ENCODE data around the gene IMMP2L.
"Not testable (repeated sequence)": the region's sequence is repeated elsewhere in the genome, so short reads cannot be mapped to it uniquely, and the experiment has no call there.

The IMMP2L gene

GRCh38 chr7:111094419-111094818, 467.9 kb downstream of the IMMP2L start:
- no peak for DNase-seq

- DNase-seq: no peak
Observed at GRCh38 chr7:111093496-111093895, 468.8 kb downstream of the IMMP2L start.

GRCh38 chr7:111092406-111093236, 469.7 kb downstream of the IMMP2L start:
- DNase-seq: no peak

GRCh38 chr7:111091593-111092358, 470.5 kb downstream of the IMMP2L start:
- DNase-seq: peak; percentile 82

- peak; percentile 54 for DNase-seq
Observed at GRCh38 chr7:111090846-111091245, 471.4 kb downstream of the IMMP2L start, which contains the start of gene LRRN3. Gene LRRN3 (plus strand): TSS chr7:111091127. CDS start chr7:111122773, 31,646 bp downstream.

- DNase-seq: peak; percentile 47
Observed at GRCh38 chr7:111089822-111090426, 472.4 kb downstream of the IMMP2L start.

GRCh38 chr7:111088328-111088727, 474.0 kb downstream of the IMMP2L start:
- no peak for DNase-seq

GRCh38 chr7:111086532-111086931, 475.8 kb downstream of the IMMP2L start:
- DNase-seq: no peak

- no peak for DNase-seq
Observed at GRCh38 chr7:111085356-111085755, 476.9 kb downstream of the IMMP2L start.

GRCh38 chr7:111083413-111083812, 478.9 kb downstream of the IMMP2L start:
- no peak for DNase-seq

- no peak for DNase-seq
Observed at GRCh38 chr7:111082351-111082750, 479.9 kb downstream of the IMMP2L start.

- DNase-seq: no peak
Observed at GRCh38 chr7:111081546-111082267, 480.6 kb downstream of the IMMP2L start.

- DNase-seq: no peak
Observed at GRCh38 chr7:111080495-111081105, 481.7 kb downstream of the IMMP2L start.

GRCh38 chr7:111077001-111077400, 485.3 kb downstream of the IMMP2L start:
- DNase-seq: no peak

- no peak for DNase-seq
Observed at GRCh38 chr7:111076205-111076604, 486.1 kb downstream of the IMMP2L start.

- DNase-seq: no peak
Observed at GRCh38 chr7:111075498-111075897, 486.8 kb downstream of the IMMP2L start.

GRCh38 chr7:111074748-111075146, 487.5 kb downstream of the IMMP2L start:
- DNase-seq: no peak

- no peak for DNase-seq
Observed at GRCh38 chr7:111074071-111074747, 488.1 kb downstream of the IMMP2L start.

- DNase-seq: not testable (repeated sequence)
Observed at GRCh38 chr7:111072658-111073057, 489.6 kb downstream of the IMMP2L start.

GRCh38 chr7:111071556-111071955, 490.7 kb downstream of the IMMP2L start:
- DNase-seq: no peak

- DNase-seq: no peak
Observed at GRCh38 chr7:111068618-111069017, 493.7 kb downstream of the IMMP2L start.

- no peak for DNase-seq
Observed at GRCh38 chr7:111067682-111068081, 494.6 kb downstream of the IMMP2L start.

All from NCI-H526 treated with DMSO at 0.1 percent for 48 hours (cell line).